Bronchial epithelial cell (primary cell): Measurements from ENCODE around the gene INSYN2A. TPM values are rescaled to one million over a fixed set of nuclear protein-coding genes. Genes with fewer than 3 reads are reported as not detected.

ENCODE experiments used
- DNase-seq: peaks from one replicate; pipeline ENCODE4 v3.0.0-alpha.2; 2010; ENCODE audit warnings: low read depth
- FAIRE-seq: peaks from 2 replicates; lab custom pipeline; 2011; peaks lifted over from hg19 to GRCh38; lab: Jason Lieb, UNC
- H3K27me3 ChIP-seq: 2 replicates; pipeline ENCODE4 v1.5.1; 2011; ENCODE audit warnings: low read length; ENCODE audit not compliant: control insufficient read depth, insufficient read depth
- H3K36me3 ChIP-seq: 2 replicates; pipeline ENCODE4 v1.5.1; 2011; ENCODE audit warnings: low read length; ENCODE audit not compliant: control insufficient read depth, insufficient read depth
- H3K4me3 ChIP-seq: 2 replicates; pipeline ENCODE4 v1.5.1; 2011; ENCODE audit warnings: mild to moderate bottlenecking, low read depth, low read length, control low read depth
- CTCF ChIP-seq: IDR thresholded peaks from 2 replicates; pipeline ENCODE4 v1.5.1; 2011; ENCODE audit warnings: mild to moderate bottlenecking, moderate library complexity, low read length, control low read depth, inconsistent platforms; ENCODE audit not compliant: insufficient read depth, severe bottlenecking
- total RNA-seq: library from RNA; depleted of rRNA; stranded (reverse); fragments of >200 nt; gene quantifications from 2 replicates; pipeline ENCODE4 v1.2.1, GENCODE V29; 2014

The INSYN2A gene
- total RNA-seq, 1 donor from 2014 or later, result not detected

DNA sequence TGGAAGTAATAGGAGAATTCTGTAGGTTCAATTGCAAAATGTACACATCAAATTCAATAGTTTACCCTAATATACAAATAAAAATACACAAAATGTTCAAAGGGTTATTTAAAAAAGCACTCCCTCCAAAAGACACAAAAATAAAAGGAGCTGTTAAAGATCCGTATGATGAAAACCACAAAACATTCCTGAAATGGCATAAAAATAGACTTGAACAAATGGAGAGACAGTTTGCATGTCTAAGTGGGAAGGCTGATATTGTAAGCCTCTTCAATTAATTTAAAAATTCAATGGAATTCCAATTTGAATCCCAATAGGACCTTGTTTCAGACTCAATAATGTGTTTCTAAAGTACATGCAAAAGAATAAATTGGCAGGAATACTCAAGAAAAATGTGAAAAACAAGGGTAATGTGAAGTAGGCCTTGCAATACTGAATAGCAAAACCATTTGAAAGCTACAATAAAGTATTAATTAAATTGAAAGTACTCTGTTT is 38.0 kb upstream of the INSYN2A start:
- H3K4me3 ChIP-seq, result no peak overlapping the region
- H3K36me3 ChIP-seq, result no peaks in the 10 kb centered on the region
- DNase-seq (no peak), FAIRE-seq (no peak)
- no peaks in the 10 kb centered on the region for H3K27me3 ChIP-seq
- no peak for TF ChIP-seq CTCF

GRCh38 chr10:127228195-127228787 is 31.9 kb upstream of the INSYN2A start:
- Histone ChIP-seq H3K4me3 (no peak overlapping the region), H3K36me3 (no peaks in the 10 kb centered on the region), H3K27me3 (no peaks in the 10 kb centered on the region)
- DNase-seq, result no peak
- no peak for TF ChIP-seq CTCF
- no peak for FAIRE-seq

GRCh38 chr10:127227663-127228062 is 31.3 kb upstream of the INSYN2A start:
- FAIRE-seq (no peak), DNase-seq (no peak)
- TF ChIP-seq CTCF, result no peak
- Histone ChIP-seq H3K36me3 (no peaks in the 10 kb centered on the region), H3K27me3 (no peaks in the 10 kb centered on the region), H3K4me3 (no peak overlapping the region)

DNA sequence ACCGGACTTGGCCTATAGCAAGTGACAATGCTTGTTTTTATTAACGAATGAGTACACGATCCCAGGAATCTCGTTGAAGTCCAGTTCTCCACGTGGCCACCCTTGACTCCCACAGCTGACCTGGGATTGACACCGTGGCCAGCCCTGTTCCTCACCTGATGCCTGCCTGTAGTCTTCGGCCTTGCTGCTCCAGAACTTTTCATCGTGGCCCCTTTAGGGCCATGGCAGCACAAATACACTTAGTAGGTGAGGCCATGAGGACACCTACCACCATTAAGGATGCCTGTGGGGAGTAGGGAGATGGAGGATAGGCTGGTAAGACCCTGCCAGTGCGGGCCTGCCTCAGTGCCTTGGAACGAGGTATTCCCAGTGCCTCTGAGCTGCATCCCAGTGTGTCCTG is 30.6 kb upstream of the INSYN2A start:
- FAIRE-seq, result no peak
- no peak for TF ChIP-seq CTCF
- H3K4me3 ChIP-seq, result no peak overlapping the region
- H3K36me3 ChIP-seq, result no peaks in the 10 kb centered on the region
- H3K27me3 ChIP-seq, result no peaks in the 10 kb centered on the region
- no peak for DNase-seq

DNA sequence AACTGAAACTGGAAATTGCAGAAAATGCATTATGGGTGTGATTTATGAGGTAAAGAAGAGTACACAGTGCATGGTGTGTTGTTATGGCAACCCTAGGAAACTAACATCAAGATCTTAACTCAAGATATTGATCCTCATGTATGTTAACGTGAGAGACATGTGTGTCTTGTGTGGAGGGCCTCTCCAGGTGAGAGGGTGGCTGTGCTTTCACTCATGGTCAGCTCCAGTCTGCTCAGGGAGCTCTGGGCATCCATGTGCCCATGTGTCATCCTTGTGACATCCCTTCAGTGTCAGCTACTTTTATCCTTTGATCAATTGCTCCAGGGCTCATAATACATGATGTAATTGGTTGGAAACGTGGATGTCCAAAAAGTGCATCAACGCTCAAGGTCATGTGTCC is 24.9 kb upstream of the INSYN2A start:
- no peak overlapping the region for H3K4me3 ChIP-seq
- no peak for FAIRE-seq
- no peaks in the 10 kb centered on the region for H3K27me3 ChIP-seq
- DNase-seq, result no peak
- no peak for TF ChIP-seq CTCF
- H3K36me3 ChIP-seq, result no peaks in the 10 kb centered on the region

GRCh38 chr10:127218658-127219057 is 22.3 kb upstream of the INSYN2A start:
- no peaks in the 10 kb centered on the region for H3K36me3 ChIP-seq
- TF ChIP-seq CTCF, result no peak
- H3K4me3 ChIP-seq, result no peak overlapping the region
- DNase-seq (no peak), FAIRE-seq (no peak)
- H3K27me3 ChIP-seq, result no peaks in the 10 kb centered on the region
